GM18517 (cell line): ENCODE data around the gene SEC24C.
A peak's percentile ranks its signal among the peaks of the same experiment; 100 is the strongest.
"Not testable (repeated sequence)": the region's sequence is repeated elsewhere in the genome, so short reads cannot be mapped to it uniquely, and the experiment has no call there.

Experiments
- ATAC-seq: cut with Tn5 transposase; IDR thresholded peaks from one replicate; pipeline ENCODE4 v1.9.1; 2021; ENCODE audit warnings: mild to moderate bottlenecking, moderate library complexity; ENCODE audit not compliant: unreplicated experiment

SEC24C gene

DNA sequence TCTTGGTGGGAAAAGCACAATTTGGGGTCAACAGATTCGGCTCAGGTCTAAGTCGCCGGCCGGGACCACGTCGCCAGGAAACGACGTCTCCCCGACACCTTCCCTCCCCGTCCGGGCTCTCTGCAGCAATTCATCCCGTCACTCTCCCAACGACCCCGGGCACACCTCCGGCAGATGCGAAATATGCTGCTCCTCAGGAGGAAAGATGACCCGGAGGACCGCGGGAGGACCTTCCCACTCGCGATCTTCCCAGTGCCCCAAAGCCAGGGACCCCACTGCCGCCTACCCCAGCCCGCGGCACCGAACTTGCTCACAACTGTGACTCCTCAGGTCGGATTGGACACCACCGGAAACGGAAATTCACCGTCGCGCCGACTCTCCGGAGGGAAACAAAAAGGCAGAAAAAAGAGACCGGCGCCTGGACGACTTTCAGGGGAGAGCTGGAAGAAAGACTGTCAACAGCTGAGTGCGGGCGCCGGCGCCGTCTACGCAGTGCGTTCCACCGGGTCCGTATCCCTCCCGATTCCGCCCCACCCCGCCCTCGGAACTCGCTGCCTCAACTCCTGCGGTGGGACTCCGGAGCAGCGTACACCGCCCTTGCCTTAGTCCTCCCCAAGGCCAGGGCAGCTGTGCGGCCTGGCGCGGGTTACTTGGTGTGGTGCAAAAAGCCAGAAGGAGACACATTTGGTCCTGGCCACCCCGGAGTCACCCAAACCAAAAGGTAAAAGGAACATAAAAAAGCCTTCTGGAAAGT lies 13.8 kb upstream of the SEC24C start:
- ATAC-seq: peak; percentile 78

DNA sequence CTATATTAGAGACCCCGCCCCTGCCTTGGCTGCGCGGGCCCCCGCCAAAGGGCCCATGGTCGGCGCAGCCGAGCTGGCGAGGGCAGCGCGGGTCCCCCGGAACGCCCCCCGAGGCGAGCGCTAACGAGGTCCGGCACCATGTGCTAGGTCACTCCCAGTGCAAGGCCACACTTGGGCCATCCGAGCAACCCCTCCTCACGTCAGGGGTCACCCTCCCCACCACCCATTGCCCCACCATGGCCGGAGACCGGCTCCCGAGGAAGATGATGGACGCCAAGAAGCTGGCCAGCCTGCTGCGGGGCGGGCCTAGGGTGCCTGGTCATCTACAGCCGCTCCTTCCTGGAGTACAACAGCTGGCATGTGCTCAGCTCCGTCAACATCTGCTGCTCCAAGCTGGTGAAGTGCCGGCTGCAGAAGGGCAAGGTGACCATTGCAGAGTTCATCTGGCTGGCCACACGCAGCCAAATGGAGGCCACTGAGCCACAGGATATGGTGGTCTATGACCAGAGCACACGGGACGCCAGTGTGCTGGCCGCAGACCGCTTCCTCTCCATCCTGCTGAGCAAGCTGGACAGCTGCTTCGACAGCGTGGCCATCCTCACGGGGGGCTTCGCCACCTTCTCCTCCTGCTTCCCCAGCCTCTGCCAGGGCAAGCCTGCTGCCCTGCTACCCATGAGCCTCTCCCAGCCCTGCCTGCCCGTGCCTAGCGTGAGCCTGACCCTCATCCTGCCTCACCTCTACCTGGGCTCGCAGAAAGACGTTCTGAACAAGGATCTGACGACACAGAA lies 12.4 kb upstream of the SEC24C start:
- no peak for ATAC-seq

DNA sequence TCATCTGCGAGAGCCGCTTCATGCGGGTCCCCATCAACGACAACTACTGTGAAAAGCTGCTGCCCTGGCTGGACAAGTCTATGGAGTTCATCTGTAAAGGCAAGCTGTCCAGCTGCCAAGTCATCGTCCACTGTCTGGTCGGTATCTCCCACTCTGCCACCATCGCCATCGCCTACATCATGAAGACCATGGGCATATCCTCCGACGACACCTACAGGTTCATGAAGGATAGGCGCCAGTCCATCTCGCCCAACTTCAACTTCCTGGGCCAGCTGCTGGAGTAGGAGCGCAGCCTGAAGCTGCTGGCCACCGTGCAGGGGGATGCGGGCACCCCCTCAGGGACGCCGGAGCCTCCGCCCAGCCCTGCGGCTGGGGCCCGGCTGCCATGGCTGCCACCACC lies 11.7 kb upstream of the SEC24C start:
- no peak for ATAC-seq

DNA sequence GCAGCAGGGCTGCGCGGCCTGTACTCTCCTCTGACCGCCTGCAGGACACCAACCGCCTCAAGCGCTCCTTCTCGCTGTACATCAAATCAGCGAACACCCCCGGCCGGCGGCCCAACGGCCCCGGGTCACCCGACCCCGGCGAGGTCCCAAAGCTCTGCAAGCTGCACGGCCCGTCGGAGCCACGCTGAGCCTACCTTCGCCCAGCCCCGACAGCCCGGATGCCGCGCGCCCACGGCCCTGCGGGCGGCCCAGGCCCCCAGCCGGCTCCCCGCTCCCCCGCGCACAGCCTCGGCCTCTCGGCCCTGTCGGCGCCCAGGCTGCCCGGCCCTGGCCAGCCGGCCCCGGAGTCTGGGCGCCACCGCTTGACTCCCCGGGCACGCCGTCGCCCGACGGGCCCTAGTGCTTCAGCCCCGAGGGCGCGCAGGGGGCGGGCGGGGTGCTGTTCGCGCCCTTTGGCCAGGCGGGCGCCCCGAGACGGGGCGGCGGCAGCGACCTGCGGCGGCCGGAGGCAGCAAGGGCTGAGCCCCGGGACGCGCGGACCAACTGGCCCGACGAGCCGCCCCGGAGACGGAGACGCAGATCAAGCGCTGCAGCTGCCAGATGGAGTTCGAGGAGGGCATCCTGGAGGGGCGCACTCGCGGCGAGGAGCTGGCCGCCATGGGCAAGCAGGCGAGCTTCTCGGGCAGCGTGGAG lies 11.1 kb upstream of the SEC24C start:
- no peak for ATAC-seq

DNA sequence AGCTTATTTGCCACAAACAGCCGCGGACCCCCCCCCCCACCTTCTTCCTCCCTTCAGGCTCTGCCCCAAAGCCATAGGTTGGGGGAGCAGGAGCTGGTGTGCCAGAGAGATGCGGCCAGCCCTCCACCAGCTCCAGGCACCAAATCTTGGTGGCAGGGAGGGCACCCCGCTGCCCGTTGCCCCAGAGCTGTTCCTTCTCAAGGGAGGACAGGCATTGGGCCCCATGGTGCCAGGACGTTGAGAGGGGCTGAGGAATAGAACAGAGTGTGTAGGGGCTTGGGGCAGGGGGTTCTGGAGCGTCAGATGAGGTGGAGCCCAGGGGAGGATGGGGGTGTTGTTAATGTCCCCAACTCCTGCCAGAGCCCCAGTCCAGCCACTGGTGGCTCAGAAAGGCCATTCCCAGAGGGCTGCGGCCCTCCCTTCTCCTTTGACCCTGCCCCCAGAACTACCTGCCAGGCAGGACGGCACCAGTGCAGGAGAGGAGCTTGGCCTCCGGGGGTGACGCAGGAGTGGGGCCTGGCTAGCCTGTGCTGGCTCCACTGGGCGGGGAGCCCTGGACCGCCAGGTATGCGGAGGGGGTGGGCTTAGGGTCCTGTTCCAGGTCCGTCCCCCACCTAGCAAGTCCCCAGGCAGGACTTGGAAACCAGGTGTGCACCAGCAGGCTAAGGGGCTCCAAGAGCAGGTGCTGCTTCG lies 10.0 kb upstream of the SEC24C start:
- no peak for ATAC-seq

DNA sequence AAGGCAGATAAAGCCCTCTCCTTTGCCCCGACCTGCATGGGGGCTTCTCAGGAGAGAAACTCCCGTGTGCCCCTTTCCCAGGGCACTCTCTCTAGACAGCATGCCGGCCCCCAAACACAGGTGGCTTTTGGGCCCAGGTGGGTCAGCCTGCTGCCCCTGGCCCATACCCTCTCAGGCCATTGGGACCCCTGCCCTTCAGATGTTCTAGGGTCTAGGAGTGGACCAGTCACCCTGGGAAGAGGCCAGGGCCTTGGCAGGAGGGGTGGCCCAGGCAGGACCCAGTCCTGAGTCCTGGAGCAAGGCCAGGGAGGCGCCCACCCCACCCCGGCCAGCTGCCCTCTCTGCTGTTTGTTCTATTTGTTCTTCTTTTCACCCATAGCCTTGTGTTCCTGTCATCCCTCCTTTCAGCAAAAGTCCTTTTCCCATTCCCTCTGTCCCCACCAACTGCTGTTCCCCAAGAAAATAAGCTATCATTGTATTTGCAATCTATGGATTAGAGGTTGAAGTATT lies 9.3 kb upstream of the SEC24C start:
- ATAC-seq: no peak

DNA sequence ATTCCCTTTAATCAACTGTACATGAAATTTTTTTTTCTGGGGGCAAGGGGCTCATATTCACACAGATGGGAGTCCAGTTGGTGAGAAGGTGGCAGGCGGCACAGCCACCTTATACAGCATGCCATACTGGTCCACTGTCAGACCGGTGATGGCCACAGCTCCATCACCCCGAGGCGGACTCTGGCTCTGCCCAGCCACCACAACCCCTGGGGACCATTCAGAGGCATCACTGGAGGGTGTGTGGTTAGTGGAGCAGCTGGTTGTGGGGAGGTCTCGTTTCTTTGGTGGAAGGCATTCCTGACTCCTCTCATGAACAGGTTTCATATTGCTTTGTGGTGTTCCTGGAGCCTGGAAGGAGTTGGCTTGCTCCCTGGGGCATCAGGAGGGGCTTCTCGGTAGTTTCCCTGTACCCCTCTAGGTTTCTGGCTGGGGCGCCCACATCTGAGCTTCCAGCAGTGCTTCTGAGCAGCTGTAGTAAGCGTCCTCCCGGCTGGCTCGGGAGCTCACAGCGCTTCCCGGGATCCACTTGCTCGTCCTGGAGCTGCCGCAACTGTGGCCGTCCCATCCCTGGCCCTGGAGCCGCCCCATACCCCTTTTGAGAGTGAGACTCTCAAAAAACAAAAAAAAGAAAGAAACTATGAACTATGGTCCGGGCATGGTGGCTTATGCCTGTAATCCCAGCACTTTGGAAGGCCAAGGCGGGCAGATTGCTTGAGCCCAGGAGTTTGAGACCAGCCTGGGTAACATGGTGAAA lies 3.5 kb upstream of the SEC24C start:
- not testable (repeated sequence) for ATAC-seq

DNA sequence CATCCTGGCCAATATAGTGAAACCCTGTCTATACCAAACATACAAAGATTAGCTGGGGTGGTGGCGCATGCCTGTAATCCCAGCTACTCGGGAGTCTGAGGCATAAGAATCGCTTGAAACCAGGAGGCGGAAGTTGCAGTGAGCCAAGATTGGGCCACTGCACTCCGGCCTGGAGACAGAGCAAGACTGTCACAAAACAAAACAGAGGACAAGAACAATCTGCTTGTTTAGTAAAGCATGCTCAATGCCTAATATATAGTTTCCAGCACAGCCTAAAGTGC lies 1.8 kb upstream of the SEC24C start:
- ATAC-seq: no peak

DNA sequence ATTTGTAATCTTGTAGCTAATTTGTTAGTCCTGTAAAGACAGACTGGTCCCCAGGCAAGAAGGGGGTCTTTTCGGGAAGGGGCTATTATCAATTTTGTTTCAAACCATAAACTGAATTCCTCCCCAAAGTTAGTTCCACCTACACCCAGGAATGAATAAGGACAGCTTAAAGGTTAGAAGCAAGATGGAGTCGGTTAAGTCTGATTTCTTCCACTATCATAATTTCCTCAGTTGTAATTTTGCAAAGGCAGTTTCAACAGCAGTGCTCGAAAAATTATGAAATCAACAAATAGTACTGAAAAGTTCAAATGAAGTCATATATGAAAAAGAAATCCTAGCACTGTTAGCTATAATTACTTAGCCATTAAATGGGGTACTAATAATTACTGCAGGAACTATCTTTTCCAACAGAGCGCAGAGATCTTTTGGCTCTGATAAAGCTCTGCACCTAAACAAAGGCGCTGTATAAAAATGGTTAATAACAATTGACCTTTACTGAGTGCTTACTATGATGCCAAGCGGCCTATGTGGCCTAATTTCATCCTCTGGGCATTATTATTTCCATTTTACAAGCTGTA lies 756 bp upstream of the SEC24C start:
- ATAC-seq: no peak

DNA sequence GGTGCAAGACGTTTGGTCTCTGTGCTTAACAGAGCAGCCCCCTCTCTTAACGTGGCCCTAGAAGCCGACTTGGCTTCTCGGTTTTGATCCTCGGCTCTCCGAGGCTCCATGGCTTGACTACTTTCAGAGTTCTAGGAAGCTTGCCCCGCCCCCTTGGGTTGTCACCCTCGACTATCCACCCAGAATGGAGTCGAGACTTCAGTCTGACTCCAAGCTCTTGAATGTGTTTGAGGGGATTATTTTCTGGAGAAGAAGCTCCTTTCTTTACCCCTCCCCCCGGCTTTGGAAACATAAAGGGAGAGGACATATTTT lies 448 bp downstream of the SEC24C start:
- peak; percentile 24 for ATAC-seq

DNA sequence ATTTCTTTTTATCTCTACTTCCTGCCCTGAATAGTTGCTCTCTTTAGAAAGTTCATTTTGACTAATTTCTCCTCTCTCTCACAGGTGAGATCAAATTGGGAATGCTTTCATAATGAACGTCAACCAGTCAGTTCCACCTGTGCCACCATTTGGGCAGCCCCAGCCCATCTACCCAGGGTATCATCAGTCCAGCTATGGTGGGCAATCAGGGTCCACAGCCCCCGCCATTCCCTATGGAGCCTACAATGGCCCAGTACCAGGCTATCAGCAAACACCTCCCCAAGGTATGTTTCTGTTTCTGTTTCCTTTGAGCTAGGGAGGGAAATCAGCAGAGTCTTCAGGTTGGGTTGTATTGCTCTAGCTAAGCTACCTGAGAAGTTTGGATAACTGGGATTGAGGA lies 2.5 kb downstream of the SEC24C start:
- ATAC-seq: no peak

DNA sequence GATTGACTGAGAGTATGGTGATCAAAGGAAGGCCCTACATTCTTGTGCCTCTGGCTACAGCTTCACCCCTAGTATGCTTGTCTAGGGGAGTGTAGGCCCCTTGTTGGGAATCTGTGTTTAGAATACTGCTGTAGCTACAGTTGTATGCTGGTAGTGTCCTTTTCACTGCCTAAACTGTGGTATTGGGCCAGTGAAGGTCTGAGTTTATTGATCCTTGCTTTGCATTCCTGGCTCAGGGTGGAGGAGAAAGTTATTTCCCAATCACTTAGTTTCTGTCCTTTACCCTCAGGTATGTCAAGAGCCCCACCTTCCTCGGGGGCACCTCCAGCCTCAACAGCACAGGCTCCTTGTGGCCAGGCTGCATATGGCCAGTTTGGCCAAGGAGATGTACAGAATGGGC lies 6.6 kb downstream of the SEC24C start:
- ATAC-seq: no peak

DNA sequence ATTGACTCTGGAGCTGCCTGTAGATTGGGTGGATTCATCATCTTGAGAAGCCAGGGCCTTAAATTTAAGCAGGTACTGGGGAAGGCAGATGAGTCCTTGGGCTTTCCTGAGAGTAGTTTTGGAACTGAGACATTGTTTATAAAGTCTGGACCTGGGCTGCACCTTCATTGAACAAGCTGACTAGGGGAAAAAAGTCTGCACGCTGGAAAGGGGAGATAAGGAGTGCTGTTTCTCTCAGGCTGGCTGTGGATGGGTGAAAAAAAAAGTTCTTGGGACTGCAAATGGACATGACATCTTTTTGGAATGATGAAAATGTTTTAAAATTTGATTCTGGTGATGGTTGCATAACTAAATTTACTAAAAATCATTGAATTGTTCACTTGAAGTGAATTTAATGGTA lies 12.0 kb downstream of the SEC24C start:
- no peak for ATAC-seq

DNA sequence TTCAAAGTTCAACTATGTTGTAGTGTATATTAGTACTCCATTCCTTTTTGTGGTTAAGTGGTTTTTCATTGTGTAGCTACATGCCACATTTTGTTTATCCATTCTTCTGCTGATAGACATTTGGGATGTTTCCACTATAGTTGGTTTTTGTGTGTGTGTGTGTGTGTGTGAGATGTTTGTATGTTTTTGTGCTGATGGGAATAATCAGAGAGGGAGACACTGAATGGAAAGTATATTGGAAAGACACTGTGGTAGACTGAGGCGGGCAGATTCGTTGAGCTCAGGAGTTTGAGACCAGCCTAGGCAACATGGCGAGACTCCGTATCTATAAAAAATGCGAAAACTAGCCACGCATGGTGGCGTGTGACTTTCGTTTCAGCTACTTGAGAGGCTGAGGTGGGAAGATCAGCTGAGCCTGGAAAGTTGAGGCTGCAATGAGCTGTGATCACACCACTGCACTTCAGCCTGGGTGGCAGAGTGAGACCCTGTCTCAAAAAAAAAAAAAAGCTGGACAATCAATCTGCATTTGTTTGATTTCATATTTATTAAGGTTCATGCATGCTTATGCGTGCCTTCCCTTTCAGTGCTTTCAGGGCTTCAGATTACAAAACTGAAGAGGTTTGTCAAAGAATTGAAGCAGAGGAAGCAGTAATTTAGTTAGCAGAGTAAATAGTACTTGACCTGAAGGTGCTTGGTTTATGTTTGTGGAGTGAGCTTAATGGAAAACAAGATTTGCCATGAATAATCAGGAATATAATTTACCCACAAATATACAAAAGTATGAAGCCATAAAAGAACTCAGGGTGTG lies 14.7 kb downstream of the SEC24C start:
- no peak for ATAC-seq

DNA sequence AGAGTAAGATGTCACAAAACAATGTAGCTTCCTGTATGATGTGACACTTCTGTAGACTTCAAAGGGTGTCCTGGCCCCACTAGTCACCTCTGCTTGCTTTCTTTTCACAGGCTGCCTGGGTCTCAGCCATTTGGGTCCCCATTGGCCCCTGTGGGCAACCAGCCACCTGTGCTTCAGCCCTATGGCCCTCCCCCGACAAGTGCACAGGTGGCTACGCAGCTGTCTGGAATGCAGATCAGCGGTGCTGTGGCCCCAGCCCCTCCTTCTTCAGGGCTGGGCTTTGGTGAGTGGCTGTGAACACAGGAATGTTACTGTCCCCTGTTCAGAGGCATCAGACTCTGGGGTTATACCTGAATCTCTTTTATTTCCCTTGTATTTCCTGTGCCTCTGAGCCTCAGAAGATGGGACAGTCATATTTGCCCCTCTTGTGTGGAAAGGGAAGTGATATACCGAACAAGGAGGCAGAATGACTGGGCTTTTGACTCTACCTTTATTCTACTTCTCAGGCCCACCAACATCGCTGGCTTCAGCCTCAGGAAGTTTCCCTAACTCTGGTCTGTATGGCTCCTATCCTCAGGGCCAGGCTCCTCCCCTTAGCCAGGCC lies 15.4 kb downstream of the SEC24C start:
- ATAC-seq: no peak

DNA sequence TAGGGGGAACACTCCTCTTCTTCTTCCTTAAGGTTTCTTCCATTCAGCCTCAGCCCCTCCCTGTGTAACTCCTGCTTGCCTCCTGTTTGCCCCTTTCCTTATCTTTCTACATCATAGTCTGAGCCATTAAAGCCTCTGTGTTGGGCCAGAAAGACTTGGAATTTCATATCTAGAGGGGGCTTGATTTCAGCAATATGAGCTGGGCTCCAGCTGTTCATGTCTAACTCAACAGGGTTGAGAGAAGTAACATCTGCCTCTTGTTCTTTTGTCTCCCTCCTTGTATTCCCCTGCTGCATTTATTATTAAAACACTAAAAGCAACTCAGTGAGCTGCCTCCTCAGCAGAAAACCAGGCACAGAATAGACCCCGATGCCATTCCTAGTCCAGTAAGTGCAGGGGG lies 17.6 kb downstream of the SEC24C start:
- ATAC-seq: no peak

DNA sequence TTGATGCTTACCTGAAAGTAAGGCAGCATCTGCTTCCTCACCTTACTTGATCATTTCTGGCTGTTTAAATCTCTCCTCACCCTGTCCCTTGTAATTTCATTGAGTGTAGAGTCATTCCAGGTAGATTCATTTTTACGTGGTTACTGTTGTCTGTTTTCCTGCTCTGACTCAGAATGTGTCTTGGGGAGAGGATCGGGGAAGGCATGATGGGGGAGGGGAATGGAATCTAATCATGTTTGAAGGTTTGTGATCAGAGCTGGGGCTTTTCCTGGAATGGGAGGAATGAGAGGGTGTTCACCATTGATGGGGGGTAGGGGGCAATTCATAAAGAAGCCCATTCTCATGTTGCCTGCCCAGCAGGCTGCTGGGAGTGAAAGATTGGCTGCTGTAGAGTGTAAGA lies 18.7 kb downstream of the SEC24C start:
- no peak for ATAC-seq

DNA sequence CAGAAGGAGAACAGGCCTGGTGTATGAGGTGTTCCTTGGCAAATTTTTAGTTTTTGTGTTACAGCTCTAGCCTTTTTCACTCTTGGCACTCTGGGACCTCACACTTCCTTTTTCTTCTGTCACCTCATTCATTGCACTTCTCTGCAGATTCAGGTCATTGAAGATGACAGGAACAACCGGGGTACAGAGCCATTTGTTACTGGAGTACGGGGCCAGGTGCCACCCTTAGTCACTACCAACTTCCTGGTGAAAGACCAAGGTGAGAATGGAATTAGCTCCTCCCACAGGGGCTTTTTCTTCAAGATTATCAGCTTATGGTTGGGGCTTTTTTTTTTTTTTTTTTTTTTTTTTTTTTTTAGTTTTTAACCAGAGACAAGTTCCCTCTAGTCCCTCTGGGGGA lies 19.2 kb downstream of the SEC24C start:
- ATAC-seq: no peak

DNA sequence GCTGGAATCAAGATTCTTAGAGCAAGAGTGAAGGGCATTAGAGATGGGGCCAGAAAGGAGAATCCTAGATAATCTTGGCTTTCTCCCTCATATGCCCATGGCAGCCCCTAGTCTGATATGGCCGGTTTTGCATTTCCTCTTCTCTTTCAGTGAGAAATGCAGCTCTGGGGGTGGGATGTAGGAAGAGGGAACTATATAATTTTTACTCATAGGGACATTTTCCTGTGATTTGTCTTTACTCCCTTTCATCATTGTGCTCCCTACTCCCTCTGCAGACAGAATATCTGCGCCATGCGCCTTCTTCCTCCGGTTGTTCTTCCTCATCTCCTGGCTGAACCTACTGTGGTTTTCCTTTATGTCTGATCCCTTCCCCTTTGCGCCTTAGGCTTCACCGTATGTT lies 20.9 kb downstream of the SEC24C start:
- ATAC-seq: no peak
